HepG2 (cell line): ENCODE measurements around the gene PROX1.

Experiments used
- ADNP ChIP-seq: sonication (generic); formaldehyde crosslinking; IDR thresholded peaks from 2 replicates; pipeline ENCODE4 v1.4.0; 2020; ENCODE audit warnings: missing genetic modification reagents
- HMGA1 ChIP-seq: sonication (generic); formaldehyde crosslinking; conservative IDR thresholded peaks from 2 replicates; pipeline ENCODE4 v1.4.0; 2020; ENCODE audit warnings: missing genetic modification reagents
- MED8 ChIP-seq: sonication (generic); formaldehyde crosslinking; IDR thresholded peaks from 2 replicates; pipeline ENCODE4 v1.8.1; 2023; ENCODE audit warnings: mild to moderate bottlenecking, missing genetic modification reagents; ENCODE audit not compliant: insufficient replicate concordance
- POLR2A ChIP-seq, 2 experiments: IDR thresholded peaks; 2 replicates each; pipeline ENCODE4 v1.6.1; 2011; ENCODE audit warnings: low read depth in 2 of 2, low read length in 2 of 2, mild to moderate bottlenecking in 1 of 2, moderate library complexity in 1 of 2; ENCODE audit not compliant: insufficient read depth in 1 of 2
- YY1 ChIP-seq: IDR thresholded peaks from 2 replicates; pipeline ENCODE4 v1.6.1; 2011; ENCODE audit warnings: low read length, low read depth, moderate library complexity, mild to moderate bottlenecking; ENCODE audit not compliant: insufficient read depth, insufficient replicate concordance
- ZNF207 ChIP-seq: fragments of 450-650 bp; IDR thresholded peaks from 2 replicates; pipeline ENCODE4 v1.6.1; 2016; ENCODE audit warnings: antibody characterized with exemption, borderline replicate concordance
- ZNF329 ChIP-seq: sonication (generic); formaldehyde crosslinking; IDR thresholded peaks from 2 replicates; pipeline ENCODE4 v1.9.0; 2021; ENCODE audit warnings: low read depth, mild to moderate bottlenecking, missing genetic modification reagents
- TF ChIP-seq, protein P1 (sequence below): sonication (generic); formaldehyde crosslinking; IDR thresholded peaks from 2 replicates; pipeline ENCODE4 v1.4.0; 2020; ENCODE audit warnings: missing genetic modification reagents
- TF ChIP-seq, protein P2 (sequence below): sonication (generic); formaldehyde crosslinking; IDR thresholded peaks from 2 replicates; pipeline ENCODE4 v1.5.0; 2020; ENCODE audit warnings: mild to moderate bottlenecking, missing genetic modification reagents, moderate library complexity
- TF ChIP-seq, protein P3 (sequence below): sonication (generic); formaldehyde crosslinking; IDR thresholded peaks from 2 replicates; pipeline ENCODE4 v1.8.0; 2022; ENCODE audit warnings: missing genetic modification reagents, mild to moderate bottlenecking, moderate library complexity, borderline replicate concordance
- TF ChIP-seq, protein P4 (sequence below): sonication (generic); formaldehyde crosslinking; IDR thresholded peaks from 2 replicates; pipeline ENCODE4 v1.4.0; 2020; ENCODE audit warnings: missing genetic modification reagents

DNA sequence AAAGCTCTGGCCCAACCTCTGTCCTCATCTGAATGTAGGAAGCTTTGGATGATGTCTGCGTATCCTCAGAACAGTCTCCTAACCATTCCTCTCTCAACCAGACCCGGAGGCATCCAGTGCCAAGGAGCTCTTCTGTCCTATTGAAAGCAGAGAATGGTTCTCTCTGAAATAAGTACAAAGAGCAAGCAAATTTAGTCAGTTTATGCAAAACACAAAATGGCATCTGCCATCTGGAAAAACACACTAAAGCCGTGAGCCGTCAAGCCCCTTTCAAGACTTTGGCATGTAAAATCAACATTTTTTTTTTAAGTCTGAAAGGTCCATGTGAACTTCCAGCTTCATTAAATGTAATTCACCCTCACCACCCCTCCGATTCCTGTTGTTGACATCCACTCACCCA lies 21.7 kb upstream of the PROX1 start:
- no peak for TF ChIP-seq POLR2A (IDR thresholded peaks at IDR 0.05; ENCODE audit: insufficient read depth in 1 of 2, low read depth in 2 of 2, low read length in 2 of 2)
- TF ChIP-seq, protein P1, sequence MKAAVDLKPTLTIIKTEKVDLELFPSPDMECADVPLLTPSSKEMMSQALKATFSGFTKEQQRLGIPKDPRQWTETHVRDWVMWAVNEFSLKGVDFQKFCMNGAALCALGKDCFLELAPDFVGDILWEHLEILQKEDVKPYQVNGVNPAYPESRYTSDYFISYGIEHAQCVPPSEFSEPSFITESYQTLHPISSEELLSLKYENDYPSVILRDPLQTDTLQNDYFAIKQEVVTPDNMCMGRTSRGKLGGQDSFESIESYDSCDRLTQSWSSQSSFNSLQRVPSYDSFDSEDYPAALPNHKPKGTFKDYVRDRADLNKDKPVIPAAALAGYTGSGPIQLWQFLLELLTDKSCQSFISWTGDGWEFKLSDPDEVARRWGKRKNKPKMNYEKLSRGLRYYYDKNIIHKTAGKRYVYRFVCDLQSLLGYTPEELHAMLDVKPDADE (CRISPR knock-in tag): no peak
- TF ChIP-seq ADNP: no peak
- no peak for TF ChIP-seq ZNF329 (CRISPR knock-in tag)
- TF ChIP-seq, protein P2, sequence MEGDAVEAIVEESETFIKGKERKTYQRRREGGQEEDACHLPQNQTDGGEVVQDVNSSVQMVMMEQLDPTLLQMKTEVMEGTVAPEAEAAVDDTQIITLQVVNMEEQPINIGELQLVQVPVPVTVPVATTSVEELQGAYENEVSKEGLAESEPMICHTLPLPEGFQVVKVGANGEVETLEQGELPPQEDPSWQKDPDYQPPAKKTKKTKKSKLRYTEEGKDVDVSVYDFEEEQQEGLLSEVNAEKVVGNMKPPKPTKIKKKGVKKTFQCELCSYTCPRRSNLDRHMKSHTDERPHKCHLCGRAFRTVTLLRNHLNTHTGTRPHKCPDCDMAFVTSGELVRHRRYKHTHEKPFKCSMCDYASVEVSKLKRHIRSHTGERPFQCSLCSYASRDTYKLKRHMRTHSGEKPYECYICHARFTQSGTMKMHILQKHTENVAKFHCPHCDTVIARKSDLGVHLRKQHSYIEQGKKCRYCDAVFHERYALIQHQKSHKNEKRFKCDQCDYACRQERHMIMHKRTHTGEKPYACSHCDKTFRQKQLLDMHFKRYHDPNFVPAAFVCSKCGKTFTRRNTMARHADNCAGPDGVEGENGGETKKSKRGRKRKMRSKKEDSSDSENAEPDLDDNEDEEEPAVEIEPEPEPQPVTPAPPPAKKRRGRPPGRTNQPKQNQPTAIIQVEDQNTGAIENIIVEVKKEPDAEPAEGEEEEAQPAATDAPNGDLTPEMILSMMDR (CRISPR knock-in tag): no peak
- no peak for TF ChIP-seq YY1
- TF ChIP-seq HMGA1 (CRISPR knock-in tag): no peak
- TF ChIP-seq, protein P3, sequence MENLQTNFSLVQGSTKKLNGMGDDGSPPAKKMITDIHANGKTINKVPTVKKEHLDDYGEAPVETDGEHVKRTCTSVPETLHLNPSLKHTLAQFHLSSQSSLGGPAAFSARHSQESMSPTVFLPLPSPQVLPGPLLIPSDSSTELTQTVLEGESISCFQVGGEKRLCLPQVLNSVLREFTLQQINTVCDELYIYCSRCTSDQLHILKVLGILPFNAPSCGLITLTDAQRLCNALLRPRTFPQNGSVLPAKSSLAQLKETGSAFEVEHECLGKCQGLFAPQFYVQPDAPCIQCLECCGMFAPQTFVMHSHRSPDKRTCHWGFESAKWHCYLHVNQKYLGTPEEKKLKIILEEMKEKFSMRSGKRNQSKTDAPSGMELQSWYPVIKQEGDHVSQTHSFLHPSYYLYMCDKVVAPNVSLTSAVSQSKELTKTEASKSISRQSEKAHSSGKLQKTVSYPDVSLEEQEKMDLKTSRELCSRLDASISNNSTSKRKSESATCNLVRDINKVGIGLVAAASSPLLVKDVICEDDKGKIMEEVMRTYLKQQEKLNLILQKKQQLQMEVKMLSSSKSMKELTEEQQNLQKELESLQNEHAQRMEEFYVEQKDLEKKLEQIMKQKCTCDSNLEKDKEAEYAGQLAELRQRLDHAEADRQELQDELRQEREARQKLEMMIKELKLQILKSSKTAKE (CRISPR knock-in tag): no peak
- TF ChIP-seq, protein P4, sequence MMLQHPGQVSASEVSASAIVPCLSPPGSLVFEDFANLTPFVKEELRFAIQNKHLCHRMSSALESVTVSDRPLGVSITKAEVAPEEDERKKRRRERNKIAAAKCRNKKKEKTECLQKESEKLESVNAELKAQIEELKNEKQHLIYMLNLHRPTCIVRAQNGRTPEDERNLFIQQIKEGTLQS (CRISPR knock-in tag): no peak
- no peak for TF ChIP-seq MED8 (CRISPR knock-in tag)
- TF ChIP-seq ZNF207: no peak
